ENCODE data around the gene OTP. TPM values are rescaled to one million over a fixed set of nuclear protein-coding genes. Genes with fewer than 3 reads are reported as not detected.

OTP gene
- total and polyA plus RNA-seq, 10 of the 15 experiments (the other 5 are each of a cell fraction or from before 2014, with no cell fraction given), result 0.31 to 8.8 (median 2.4) TPM

DNA sequence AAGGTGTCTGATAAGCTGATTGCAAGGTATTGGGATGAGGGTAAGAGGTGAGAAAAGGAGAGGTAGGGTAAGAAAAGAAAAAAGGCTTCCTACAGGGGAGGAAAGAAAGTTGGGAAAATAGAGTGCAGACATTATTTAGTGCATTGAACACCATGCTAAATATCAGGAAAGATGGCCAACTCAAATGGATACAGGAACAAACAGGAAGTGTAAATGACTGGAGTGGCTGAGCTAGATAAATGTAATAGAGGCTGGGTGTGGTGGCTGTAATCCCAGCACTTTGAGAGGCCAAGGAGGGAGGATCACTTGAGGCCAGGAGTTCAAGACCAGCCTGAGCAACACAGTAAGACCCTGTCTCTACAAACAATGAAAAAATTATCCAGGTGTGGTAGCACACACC, 32.2 kb downstream of the OTP start:
- no TSS peak for BruUV-seq (replicated peaks)
- ChIA-PET RAD21 (ENCODE audit: unreplicated experiment) (no interaction called here), SMC1A (ENCODE audit: uncharacterized antibody, unreplicated experiment) (interaction anchor here (0.8 kb wide), 2 partner anchors 11 to 171 kb away, joined by 3 read pairs; no protein-coding TSS in a partner anchor), CTCF (interaction anchor here (0.9 to 1.1 kb wide), 2 partner anchors 13 to 394 kb away, joined by 3 read pairs; no protein-coding TSS in a partner anchor), POLR2A (no interaction called here)
- in situ Hi-C loops (cut with MboI) (no loop called here), intact Hi-C loops (cut with micrococcal nuclease; ENCODE audit: unreplicated experiment) (no loop called here)
- Histone ChIP-seq H4K20me1 (ENCODE audit: control insufficient read depth, insufficient read depth) (no peaks in the 10 kb centered on the region), H3K36me3 (ENCODE audit: control insufficient read depth in 2 of 2, insufficient read depth in 2 of 2, low read length in 1 of 2) (no peaks in the 10 kb centered on the region), H3K4me1 (ENCODE audit: control insufficient read depth, insufficient read depth, low read length) (no peaks in the 10 kb centered on the region), H3K4me3 (no peak overlapping the region), H3K9ac (ENCODE audit: control insufficient read depth, insufficient read depth, low read length) (no peak overlapping the region), H3K27me3 (replicated peaks in 1 of 2; ENCODE audit: control insufficient read depth in 2 of 2, insufficient read depth in 2 of 2, low read length in 1 of 2) (no peaks in the 10 kb centered on the region), H3K79me2 (ENCODE audit: control insufficient read depth, insufficient read depth, low read length) (no peaks in the 10 kb centered on the region), H3K27ac (ENCODE audit: control insufficient read depth, insufficient read depth) (no peak overlapping the region), H2AFZ (ENCODE audit: control insufficient read depth, low read depth, low read length) (no peak overlapping the region), H3K9me3 (replicated peaks; ENCODE audit: control insufficient read depth, insufficient read depth, low read length) (no peaks in the 10 kb centered on the region; the same call in 2 of the 3 replicates), H3K4me2 (ENCODE audit: control insufficient read depth, insufficient read depth) (no peak overlapping the region)
- no peak for FAIRE-seq
- no peak for ATAC-seq
- no peak for DNase-seq (ENCODE audit: low read depth, low spot score)
- no peak for TF ChIP-seq PAX5 (IDR thresholded peaks at IDR 0.05; ENCODE audit: borderline replicate concordance, low read depth, low read length)
- TF ChIP-seq, protein P1, sequence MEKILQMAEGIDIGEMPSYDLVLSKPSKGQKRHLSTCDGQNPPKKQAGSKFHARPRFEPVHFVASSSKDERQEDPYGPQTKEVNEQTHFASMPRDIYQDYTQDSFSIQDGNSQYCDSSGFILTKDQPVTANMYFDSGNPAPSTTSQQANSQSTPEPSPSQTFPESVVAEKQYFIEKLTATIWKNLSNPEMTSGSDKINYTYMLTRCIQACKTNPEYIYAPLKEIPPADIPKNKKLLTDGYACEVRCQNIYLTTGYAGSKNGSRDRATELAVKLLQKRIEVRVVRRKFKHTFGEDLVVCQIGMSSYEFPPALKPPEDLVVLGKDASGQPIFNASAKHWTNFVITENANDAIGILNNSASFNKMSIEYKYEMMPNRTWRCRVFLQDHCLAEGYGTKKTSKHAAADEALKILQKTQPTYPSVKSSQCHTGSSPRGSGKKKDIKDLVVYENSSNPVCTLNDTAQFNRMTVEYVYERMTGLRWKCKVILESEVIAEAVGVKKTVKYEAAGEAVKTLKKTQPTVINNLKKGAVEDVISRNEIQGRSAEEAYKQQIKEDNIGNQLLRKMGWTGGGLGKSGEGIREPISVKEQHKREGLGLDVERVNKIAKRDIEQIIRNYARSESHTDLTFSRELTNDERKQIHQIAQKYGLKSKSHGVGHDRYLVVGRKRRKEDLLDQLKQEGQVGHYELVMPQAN (conservative IDR thresholded peaks at IDR 0.05), result no peak
- no peak for TF ChIP-seq BCL11A (IDR thresholded peaks at IDR 0.05; ENCODE audit: low read depth, low read length)
- no peak for TF ChIP-seq NR2C2 (IDR thresholded peaks at IDR 0.05; ENCODE audit: borderline replicate concordance, control insufficient read depth, insufficient read length, low read depth)
- no peak for TF ChIP-seq ZSCAN29 (IDR thresholded peaks at IDR 0.05)
- no peak for TF ChIP-seq ZNF217 (IDR thresholded peaks at IDR 0.05)
- TF ChIP-seq NFYB (IDR thresholded peaks at IDR 0.05; ENCODE audit: insufficient read depth, low read depth, low read length), result no peak
- TF ChIP-seq TCF7 (IDR thresholded peaks at IDR 0.05; ENCODE audit: borderline replicate concordance), result no peak
- TF ChIP-seq CHD2 (IDR thresholded peaks at IDR 0.05; ENCODE audit: borderline replicate concordance, low read depth, low read length), result no peak
- no peak for TF ChIP-seq TCF3 (IDR thresholded peaks at IDR 0.05; ENCODE audit: borderline replicate concordance, insufficient read depth, low read depth, low read length)
- no peak for TF ChIP-seq EP300 (IDR thresholded peaks at IDR 0.05; ENCODE audit: borderline replicate concordance in 1 of 2, control insufficient read depth in 1 of 2, low read depth in 2 of 2, low read length in 2 of 2)
